Activated CD4-positive, alpha-beta T cell treated with anti-CD3 and anti-CD28 coated beads, Interleukin-2, amount 50 U/mL, for 24 hours (primary cell): ENCODE results near the gene PRKAR2B.
"Not testable (repeated sequence)": the region's sequence is repeated elsewhere in the genome, so short reads cannot be mapped to it uniquely, and the experiment has no call there.

Source experiments
- DNase-seq, 2 donors: peaks; one replicate each; pipeline ENCODE4 v3.0.0-alpha.2; 2020; ENCODE audit warnings: low read depth in 1 of 2, low spot score in 1 of 2

Gene PRKAR2B

GRCh38 chr7:107047902-107048782 is 3.6 kb downstream of the PRKAR2B start:
- DNase-seq = no peak

DNA sequence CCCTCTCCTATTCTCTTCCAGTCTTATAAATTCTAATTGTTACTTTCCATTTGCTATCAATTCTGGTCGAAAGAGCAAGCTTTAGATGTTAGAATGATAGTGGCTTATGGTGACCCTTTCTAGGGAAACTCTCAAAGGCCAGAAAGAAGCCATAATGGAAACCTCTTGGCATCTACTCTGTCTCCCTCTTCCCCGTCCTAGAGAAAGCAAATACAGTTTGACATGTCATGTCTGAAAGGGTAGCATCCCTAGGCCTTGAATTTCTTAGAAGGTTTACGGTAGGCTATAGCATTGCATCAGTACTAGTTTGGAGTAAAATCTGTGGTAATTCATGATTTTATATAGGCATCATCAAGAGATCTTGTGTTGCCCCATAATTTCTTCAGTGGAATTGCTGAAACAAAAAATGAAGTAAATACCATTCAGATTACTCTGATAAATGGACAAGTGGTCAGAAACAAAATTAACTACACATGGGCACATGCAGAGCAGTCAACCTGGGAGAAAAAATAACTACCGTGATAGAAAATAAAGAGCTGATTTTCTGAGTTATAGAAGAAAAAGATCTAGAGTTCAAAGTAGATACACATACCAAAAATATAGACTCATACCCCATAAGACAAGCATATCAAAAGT is 4.4 kb downstream of the PRKAR2B start:
- no peak for DNase-seq

DNA sequence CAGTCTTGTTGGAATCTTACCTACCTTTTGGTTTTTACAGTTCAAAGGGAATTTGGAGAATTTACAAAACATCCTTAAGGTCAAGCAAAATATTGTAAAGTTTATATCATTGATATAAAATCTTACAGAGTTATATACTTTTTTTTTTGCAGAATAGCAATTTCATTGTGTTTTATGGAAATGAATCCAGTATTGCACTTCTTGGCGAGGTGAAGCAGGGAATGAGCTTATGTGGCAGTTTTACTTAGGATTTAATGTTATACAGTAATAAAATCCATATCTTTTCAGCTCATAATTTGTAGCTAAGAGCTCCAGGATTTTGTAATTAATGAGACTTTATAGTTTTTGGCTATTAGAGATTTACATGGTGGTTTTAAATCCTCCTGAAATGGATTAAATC is 5.0 kb downstream of the PRKAR2B start:
- DNase-seq = no peak

DNA sequence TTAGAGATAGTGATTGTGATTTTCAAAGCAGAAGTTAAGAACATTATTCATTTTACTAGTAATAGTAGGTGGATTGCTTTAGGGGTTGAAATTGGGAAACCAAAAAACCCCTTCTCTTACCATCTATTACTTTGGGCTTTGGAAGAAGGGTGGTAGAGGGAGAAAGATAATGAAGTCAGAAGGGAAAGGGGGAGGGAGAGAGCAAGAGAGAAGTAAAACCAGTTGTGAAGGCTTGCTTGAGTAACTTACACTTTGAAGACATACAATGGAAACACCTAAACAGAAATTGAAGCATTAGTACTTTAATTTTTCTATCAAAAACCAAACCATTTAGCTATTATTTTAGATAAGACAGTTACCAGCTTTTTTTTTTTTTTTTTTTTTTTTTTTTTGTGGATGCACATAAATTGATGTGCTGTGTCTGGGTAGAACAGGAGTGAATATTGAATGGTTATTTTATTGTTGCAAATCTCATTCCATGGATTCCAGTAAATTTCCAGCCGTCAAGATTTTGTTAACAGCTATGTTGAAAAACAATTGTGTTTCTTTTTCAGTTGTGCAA is 5.5 kb downstream of the PRKAR2B start:
- no peak for DNase-seq

- no peak for DNase-seq
Measured at GRCh38 chr7:107051376-107051775, 6.9 kb downstream of the PRKAR2B start.

- DNase-seq = not testable (repeated sequence)
Measured at GRCh38 chr7:107054965-107055364, 10.5 kb downstream of the PRKAR2B start.

DNA sequence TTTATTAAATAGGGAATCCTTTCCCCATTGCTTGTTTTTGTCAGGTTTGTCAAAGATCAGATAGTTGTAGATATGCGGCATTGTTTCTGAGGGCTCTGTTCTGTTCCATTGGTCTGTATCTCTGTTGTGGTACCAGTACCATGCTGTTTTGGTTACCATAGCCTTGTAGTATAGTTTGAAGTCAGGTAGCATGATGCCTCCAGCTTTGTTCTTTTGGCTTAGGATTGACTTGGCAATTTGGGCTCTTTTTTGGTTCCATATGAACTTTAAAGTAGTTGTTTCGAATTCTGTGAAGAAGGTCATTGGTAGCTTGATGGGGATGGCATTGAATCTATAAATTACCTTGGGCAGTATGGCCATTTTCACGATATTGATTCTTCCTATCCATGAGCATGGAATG is 11.6 kb downstream of the PRKAR2B start:
- DNase-seq = not testable (repeated sequence)

DNA sequence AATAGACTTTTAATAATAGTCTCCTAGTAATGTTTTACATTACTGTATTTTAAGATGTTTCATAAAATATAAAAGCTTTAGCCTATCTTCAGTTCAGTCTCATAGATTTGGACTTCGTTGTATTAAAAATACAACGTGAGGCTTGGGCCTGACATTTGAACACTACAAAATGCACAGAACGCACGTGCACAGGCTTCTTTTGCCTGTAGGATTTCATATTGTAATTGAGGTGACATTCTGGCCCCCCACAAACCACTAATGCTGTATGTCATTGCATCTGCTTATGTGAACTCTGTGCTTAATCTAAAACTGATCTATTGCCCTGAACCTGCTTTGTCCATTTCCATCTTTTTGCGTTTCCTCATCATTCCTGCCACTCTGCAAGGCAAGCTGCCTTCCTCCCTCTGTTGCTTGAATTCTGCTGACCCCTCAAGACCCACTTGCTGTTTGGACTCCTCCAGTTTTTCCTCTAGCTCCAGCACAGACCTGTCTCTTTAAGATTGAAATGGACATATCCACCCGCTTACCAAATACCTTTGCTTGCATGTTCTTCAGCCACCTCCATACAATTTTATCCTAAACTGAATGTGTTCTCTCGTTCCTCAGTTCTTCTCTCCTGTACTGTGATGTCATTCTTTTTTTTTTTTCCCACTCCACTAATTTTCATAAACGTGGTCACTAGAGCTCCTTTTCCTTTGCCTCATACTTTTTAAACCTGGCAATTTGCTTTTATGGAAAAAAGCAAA is 12.4 kb downstream of the PRKAR2B start:
- DNase-seq = no peak

- no peak for DNase-seq
Measured at GRCh38 chr7:107057474-107057833, 12.9 kb downstream of the PRKAR2B start.

DNA sequence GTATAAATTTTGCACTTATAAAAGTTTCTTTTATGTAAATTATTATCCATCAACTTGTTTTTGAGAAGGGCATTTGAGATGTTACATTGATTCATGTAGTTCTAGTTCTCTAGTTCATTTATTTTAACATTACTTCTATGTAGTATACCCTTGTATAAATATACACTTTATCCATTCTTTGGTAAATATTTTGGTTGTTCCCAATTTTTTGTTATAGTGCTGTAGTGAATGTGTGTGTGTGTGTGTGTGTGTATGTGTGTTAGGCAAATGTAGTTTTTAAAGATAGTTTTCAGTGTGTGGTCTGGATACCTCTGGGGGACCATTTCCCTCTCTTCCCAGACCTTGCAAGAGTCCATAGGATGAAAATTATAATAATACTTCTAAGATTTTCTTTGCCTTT is 15.0 kb downstream of the PRKAR2B start:
- DNase-seq = no peak

DNA sequence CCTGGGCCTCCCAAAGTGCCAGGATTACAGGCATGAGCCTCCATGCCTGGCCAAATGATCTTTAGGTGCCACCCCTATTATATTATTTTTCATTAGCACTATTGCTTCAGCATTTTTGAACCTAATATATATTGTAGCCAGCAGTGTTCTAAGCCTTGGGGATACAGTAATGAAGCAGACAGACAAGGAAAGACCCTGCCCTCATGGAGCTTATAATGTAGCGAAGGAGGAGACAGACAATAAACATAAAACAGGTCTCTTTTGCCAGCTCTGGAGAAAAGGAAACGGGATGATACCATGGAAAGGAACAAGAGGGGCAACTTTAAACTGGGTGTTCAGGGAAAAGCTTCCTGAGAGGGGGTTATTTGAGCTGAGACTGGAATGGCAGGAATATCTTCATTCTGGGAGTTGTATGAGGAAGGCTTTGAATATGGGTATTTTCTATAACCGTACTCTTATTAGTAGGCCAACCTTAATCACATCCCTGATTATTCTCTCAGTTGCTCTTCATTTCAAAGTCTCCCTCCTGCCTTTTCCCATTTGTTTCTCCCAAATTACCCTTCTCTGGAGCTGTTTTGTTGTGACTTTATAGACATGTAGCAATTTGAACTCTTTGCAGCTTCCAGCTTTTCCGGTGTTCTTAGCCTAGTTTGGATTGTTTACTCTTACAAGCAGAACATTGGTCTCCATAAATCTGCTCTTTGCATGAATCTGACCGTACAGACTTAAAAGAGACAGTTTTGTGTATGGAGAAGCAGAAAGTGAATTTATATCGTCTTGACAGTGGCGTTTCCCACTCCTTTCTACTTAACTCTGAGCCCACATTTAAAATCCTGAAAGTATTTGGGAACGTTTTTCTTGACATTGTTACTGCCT is 19.0 kb downstream of the PRKAR2B start:
- no peak for DNase-seq

- DNase-seq = no peak
Measured at GRCh38 chr7:107064255-107064654, 19.8 kb downstream of the PRKAR2B start.

DNA sequence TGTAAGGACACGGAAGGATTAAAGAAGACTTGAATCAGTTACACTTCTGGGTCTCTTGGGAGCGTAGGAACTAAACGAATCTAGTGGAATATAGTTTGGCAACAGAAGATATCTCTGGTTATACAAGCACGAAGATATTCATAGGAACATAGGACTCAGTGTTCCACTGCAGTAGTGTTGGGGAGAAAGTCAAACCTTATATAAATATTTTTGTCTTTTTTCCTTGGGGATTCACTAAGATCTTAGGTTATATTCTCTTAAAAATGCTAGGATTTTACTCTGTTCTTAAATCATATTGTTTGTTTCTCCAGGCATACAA is 21.4 kb downstream of the PRKAR2B start:
- DNase-seq = no peak

DNA sequence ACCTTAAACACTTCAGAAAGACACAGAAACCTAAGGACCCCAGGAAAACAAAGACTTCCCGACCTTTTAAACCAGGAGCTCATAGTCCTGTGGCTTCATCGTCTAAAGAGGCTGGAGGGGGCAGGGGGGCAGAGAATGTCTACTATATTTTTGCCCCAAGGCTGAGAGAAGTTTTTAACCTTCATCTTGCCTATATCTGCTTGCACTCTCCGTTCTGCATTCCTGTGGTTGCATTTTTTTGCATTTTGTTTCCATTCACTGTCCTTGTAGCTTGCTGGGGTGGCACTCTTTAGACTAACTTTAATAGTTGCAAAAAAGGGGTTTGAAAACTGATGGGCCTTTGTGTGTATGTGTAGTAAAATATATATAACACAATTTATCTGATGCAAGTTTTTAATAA is 23.7 kb downstream of the PRKAR2B start:
- no peak for DNase-seq

GRCh38 chr7:107069457-107069856 is 25.0 kb downstream of the PRKAR2B start:
- no peak for DNase-seq

- DNase-seq = no peak
Measured at GRCh38 chr7:107070710-107071109, 26.2 kb downstream of the PRKAR2B start.

DNA sequence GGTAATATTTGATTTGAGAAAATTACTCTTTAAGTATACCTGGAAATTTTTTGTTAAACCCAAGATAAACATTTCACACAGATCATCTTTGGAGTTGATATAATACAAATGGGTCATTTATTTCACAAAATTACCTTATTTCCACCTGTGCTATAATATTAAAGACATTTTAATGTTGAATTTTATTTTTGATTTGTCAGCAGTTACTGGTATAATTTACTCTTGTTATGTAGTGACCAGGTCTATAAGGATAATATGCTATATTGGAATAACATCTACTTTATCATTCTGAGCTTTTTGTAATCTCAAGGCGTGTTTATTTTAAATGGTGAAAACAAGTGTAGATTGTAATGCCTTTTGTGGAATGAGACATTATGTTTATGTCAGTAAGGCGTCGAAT is 26.6 kb downstream of the PRKAR2B start:
- DNase-seq = no peak

DNA sequence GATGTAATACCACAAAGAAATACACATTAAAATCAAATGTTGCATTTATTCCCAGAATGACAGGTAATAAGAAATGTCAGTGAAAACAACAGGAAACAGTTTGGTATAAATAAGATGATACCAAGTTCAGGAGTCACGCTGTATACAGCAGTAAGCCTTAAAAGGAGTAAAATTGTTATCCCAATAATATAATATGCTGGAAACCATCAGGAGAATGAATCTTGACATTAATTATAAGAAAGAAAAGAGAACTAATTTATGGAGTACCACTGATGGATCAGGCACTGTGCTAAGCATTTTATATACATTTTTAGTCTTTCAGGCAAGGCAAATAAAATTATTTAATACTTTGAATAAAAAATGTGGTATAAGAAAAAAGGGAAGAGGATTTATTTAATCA is 27.6 kb downstream of the PRKAR2B start:
- no peak for DNase-seq

- no peak for DNase-seq
Measured at GRCh38 chr7:107075863-107076574, 31.5 kb downstream of the PRKAR2B start.
